HG03342 (cell line): ENCODE results near the gene TRAPPC3.

Source experiments
- ATAC-seq: cut with Tn5 transposase; IDR thresholded peaks from one replicate; pipeline ENCODE4 v1.9.1; 2021; ENCODE audit warnings: mild to moderate bottlenecking, moderate library complexity; ENCODE audit not compliant: unreplicated experiment

Gene TRAPPC3

GRCh38 chr1:36154335-36154734, 5.0 kb upstream of the TRAPPC3 start:
- no peak for ATAC-seq

- no peak for ATAC-seq
These were observed 4.2 kb upstream of the TRAPPC3 start for GRCh38 chr1:36153476-36153875.

- ATAC-seq, result no peak
These were observed 2.5 kb upstream of the TRAPPC3 start for GRCh38 chr1:36151845-36152203.

- ATAC-seq, result no peak
These were observed 2.0 kb upstream of the TRAPPC3 start for GRCh38 chr1:36151134-36151844.

- peak; percentile 37 for ATAC-seq
These were observed 1.2 kb upstream of the TRAPPC3 start for GRCh38 chr1:36150296-36151133.

- ATAC-seq, result no peak
These were observed 648 bp upstream of the TRAPPC3 start for GRCh38 chr1:36149973-36150295.

GRCh38 chr1:36148821-36149236, 457 bp downstream of the TRAPPC3 start:
- no peak for ATAC-seq

- no peak for ATAC-seq
These were observed 4.9 kb downstream of the TRAPPC3 start for GRCh38 chr1:36144413-36144812.

- no peak for ATAC-seq
These were observed 5.9 kb downstream of the TRAPPC3 start for GRCh38 chr1:36143424-36143823.

- ATAC-seq, result no peak
These were observed 7.2 kb downstream of the TRAPPC3 start for GRCh38 chr1:36142121-36142520.

GRCh38 chr1:36139521-36139920, 9.8 kb downstream of the TRAPPC3 start:
- no peak for ATAC-seq

GRCh38 chr1:36137776-36138175, 11.5 kb downstream of the TRAPPC3 start:
- no peak for ATAC-seq

- no peak for ATAC-seq
These were observed 12.1 kb downstream of the TRAPPC3 start for GRCh38 chr1:36137226-36137625.

GRCh38 chr1:36136535-36136934, 12.8 kb downstream of the TRAPPC3 start:
- ATAC-seq, result no peak

GRCh38 chr1:36135796-36136195, 13.5 kb downstream of the TRAPPC3 start:
- ATAC-seq, result no peak

- ATAC-seq, result no peak
These were observed 14.0 kb downstream of the TRAPPC3 start for GRCh38 chr1:36135330-36135667.

GRCh38 chr1:36134505-36135329, 14.6 kb downstream of the TRAPPC3 start:
- no peak for ATAC-seq

- no peak for ATAC-seq
These were observed 15.3 kb downstream of the TRAPPC3 start for GRCh38 chr1:36134031-36134430.

GRCh38 chr1:36133484-36133883, 15.8 kb downstream of the TRAPPC3 start:
- ATAC-seq, result no peak

GRCh38 chr1:36132029-36132428, 17.3 kb downstream of the TRAPPC3 start:
- ATAC-seq, result no peak

GRCh38 chr1:36128905-36129206, 20.4 kb downstream of the TRAPPC3 start:
- ATAC-seq, result no peak
